Stimulated activated CD8-positive, alpha-beta memory T cell treated with anti-CD3 and anti-CD28 coated beads, Interleukin-4, amount 100 ng/mL, for 48 hours (primary cell): ENCODE data around the gene P2RX4.
"Not testable (repeated sequence)": the region's sequence is repeated elsewhere in the genome, so short reads cannot be mapped to it uniquely, and the experiment has no call there.

Experiments
- DNase-seq: peaks from one replicate; pipeline ENCODE4 v3.0.0-alpha.2; 2020

The P2RX4 gene

DNA sequence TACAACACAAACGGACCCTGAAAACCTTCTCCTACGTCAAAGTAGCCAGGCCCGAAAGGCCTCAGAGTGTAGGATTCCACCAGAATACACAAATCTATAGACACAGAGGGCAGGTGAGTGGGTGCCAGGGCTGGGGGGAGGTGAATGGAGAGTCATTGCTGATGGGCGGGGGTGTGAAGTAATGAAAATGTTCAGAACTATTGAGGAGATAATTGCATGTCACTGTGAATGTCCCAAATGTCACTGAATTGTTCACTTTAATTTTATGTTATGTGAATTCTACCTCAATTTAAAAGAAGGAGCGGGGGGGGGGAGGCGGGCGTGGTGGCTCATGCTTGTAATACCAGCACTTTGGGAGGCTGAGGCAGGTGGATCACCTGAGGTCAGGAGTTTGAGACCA is 36.0 kb downstream of the P2RX4 start:
- DNase-seq = no peak

DNA sequence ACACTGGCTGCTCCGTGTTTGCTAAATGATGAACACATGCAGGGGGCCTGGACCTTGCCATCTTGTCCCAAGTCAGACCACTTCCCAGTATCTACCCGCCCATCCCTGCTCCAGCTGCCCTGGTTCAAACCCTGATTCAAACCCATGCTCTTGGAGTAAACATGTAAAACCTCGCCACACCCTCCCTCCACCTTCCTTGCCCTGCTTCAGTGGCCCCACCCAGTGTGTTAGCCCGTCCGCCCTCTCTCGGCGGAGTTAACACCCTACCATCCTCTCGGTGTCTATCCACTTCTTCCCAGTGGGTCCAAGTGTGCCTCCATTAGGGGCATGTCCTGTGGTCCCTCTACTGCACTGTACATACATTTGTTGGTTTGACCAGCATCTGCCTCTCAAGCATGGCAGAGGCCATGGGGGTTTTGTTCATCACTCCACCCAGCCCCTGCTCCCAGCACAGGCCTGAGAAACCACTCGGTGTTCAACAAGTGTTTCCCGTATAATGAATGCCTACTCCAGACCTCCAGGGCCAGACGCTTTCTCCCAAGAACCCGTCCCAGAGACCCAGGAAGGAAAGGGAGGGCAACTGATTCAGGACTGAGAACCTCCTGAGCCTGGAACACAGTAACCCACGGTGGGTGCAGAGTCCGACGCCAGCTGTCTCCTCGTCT is 37.1 kb downstream of the P2RX4 start:
- DNase-seq = no peak

DNA sequence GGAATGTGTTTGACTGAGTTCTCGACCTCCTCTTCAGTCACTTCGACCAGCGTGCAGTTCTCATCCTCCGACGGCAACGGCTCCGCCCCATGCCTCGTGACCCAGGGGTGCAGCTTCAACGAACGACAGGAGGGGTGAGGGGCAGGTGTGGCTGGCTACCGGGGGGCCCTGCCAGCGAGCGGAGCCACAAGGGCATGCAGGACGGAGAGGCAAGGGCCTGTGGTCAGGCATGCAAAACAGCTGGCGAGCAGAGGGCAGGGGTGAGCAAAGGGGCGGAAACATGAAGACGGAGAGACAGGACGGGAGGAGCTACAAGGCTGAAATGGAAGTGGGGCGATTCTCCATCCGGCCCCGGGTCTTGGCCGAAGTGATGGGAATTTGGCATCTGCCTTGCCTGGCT is 38.7 kb downstream of the P2RX4 start:
- no peak for DNase-seq

DNA sequence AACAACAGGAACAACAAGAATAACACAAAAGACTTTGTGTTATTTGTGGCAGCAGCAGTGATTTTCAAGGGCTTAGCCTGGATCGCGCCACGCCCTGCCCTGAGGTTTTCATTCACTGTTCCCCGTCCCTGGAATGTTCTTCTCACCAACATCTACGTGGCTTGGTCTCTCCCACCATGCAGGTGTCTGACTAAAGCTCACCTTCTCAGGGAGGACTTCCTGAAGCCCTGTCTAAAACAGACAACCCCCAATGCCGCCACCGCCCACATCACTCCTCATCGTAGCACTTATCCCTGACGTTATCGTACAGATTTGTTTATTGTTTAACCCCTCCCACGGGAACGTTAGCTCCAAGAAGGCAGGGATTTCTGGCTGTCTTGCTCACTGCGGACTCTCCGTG is 40.4 kb downstream of the P2RX4 start:
- DNase-seq = no peak

DNA sequence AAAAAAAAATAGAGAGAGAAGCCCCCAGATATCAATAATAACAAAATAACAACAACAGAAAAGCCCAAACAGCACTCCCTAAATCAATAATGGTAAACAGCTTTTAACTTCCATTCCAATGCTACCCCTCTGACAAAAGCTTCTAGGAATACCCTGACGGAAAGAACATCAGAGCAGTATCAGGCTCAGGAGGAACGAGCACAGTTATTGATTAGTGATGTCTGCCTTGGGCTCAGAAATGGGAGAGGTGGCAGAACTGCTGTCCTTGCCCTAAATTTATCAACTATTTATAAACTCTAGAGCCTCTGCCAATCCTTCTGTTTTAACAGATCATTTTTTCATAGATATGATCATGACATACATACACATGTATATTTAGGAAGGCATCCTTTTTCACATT is 41.9 kb downstream of the P2RX4 start:
- no peak for DNase-seq

DNA sequence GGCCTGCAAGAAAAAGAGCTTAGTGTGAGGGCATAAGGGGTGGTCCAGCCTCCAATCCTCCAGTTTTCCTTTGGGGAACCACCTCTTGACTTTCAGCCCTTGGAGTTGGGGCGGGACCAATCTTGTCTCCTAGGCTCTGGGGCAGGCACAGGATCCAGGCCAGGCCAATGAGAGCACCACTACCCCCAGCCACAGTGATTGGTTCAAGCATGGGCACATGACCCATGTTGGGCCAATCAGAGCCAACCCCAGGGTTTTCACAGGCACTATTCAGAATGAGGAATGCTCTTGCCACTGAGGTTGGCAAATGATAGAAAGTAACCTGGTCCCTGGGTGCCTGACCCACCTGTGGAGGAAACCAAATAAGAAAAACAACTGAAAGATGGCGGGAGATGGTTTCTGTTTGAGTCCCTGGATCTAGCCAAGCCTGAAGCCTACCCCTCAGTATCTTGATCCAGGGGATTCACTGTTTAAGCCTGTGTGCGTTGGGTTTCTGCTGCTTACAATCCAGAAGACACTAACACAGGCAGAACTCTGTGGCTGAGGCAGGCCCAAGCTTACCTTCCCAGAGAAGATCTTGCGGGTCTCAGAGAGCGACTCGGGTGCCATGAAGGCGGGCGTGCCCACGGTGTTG is 42.9 kb downstream of the P2RX4 start:
- DNase-seq = no peak

DNA sequence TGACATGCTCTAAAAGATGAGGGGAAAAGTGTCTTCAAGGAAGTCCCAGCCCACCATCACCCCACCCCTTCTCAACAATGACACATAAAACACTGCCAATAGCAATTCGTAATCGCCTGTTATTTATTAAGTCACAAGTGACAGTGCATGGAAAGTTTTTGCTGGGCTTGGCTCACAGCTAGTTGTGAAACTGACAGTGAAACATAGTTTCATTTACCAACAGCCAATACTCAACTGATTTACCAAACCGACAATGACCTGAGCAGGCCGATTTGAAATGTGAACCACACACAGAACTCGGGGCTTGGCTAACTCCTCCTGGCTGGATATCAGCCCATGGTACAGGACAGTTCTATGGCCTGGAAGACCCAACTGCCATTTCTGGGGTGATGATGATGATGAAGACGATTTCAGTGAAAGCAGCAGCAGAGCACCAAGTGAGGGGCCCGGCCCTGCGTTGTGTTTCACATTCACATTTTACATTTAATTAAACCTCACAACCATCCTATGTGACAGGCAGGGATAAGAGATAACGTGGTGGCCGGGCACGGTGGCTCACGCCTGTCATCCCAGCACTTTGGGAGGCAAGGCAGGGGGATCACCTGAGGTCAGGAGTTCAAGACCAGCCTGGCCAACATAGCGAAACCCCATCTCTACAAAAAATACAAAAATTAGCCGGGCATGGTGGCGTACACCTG is 43.9 kb downstream of the P2RX4 start:
- DNase-seq = no peak

DNA sequence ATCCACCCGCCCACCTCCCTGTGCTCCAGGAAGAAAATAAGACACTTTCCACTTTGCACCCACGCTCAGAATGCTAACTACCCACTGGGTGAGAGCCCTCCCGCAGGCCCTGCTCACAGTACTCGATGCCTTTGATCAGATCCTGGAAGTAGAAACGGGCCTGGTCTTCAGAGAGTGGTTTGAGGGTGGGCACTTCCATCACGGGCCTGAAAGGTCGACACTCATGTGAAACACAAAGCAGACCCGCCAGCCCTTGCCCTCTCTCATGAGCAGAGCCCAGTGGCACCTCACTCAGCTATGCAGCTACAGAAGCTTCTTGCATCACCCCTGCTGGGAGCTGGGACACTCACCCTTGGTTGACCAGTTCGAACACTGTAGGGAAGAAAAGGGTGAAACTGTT is 45.5 kb downstream of the P2RX4 start:
- DNase-seq = no peak

DNA sequence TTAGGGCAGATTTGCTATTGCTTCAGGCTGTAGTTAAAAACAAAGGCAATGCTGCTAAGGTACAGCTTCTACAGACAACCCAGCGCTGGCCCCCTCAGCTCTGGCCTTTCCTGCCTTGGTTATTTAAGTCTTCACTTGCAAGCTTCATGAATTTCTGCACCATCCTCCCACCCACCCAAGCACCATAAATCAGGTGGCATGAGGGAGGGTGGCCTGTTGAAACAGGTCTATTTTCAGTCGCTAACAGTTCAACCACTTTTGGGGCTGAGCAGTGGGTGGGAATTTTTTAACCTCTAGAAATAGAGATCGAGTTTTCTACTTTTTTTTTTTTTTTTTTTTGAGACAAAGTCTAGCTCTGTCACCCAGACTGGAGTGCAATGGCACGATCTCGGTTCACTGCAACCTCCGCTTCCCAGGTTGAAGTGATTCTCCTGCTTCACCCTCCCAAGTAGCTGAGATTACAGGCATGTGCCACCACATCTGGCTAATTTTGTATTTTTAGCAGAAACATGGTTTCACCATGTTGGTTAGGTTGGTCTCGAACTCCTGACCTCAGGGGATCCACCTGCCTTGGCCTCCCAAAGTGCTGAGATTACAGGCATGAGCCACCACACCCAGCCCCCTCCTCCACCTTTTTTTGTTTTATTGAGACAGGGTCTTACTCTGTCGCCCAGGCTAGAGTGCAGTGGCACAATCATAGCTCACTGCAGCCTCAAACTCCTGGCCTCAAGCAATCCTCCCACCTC is 47.9 kb downstream of the P2RX4 start:
- DNase-seq = not testable (repeated sequence)

DNA sequence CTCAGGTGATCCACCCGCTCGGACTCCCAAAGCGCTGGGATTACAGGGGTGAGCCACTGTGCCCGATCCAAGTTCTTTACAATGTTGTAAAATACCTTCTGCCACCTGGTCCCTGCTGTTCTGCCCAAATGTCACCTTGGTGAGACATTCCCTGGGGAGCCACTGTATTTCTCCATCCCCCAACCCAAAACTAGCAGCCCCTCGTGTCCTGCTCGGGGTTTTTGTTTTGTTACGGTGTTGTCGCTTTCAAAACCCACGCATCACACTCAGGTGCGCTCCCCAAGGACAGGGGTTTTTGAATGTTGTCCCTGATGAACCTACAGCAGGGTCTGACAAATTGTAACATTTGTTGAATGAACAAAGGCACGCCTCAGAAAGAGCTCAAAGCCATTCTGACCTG is 49.1 kb downstream of the P2RX4 start:
- no peak for DNase-seq

DNA sequence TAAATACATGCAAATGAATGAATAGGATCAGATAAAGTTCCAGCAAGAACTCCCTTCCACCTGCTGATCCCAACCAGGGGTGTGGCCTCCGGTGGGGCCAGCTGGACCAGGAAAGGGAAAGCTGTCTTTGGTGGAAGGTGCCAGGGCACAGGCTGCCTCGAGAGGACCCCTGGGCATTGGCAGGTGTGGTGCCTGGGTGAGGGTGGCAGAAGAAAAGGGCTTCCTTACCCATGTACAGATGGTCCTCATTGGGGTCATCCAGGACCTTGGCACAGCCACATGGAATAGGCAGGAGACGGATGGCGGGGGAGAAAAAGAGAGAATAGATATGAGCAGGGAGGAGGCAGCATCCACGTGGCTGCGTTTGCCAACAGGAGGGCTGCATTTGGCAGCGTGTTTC is 50.2 kb downstream of the P2RX4 start:
- no peak for DNase-seq

DNA sequence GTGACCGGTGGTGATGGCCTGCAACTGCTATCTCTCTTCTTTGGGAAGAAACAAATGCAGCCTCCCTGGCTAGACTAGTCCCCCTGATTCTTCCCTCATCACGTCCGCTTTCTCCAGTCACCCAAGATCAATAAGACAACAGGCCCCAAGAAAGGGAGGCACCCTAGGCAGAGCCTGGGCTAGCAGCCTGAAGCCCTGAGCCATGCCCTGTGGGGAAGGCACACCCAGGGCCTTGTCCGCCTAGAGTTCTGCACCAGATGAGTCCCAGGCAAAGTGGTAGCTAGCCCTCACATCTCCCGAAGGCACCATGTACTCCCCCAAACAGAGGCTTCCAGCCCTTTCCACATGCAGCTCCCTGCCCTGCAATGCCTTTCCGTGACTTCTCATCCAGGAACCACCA is 51.5 kb downstream of the P2RX4 start:
- no peak for DNase-seq

DNA sequence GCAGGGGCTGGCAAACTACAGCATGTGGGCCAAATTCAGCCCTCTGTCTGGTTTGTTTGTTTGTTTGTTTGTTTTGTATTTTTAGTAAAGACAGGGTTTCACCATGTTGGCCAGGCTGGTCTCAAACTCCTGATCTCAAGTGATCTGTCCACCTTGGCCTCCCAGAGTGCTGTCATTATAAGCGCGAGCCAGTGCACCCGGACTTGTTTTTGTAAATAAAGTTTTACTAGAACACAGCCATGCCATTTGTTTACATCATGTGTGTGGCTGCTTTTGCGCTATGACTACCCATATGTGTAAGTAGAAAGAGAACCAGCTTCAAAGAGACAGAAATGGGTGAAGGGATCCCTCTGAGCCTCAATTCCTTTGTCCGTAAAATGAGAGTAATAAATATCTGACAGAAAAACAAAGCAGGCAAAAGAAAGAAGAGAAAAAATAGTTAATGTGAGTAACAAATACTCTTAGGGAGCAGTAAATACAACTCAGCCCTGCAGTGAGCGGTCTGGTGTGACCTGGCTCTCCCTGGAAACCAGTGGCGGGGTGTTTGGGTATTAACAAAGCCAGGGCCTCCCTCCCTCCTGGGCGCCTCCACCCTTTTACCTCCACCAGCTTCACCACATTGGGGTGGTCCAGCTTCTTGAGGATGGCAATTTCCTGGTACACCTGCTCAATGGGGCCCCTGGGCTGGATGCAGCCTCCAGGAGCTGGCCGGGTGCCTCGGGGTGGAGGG is 53.4 kb downstream of the P2RX4 start:
- DNase-seq = no peak

DNA sequence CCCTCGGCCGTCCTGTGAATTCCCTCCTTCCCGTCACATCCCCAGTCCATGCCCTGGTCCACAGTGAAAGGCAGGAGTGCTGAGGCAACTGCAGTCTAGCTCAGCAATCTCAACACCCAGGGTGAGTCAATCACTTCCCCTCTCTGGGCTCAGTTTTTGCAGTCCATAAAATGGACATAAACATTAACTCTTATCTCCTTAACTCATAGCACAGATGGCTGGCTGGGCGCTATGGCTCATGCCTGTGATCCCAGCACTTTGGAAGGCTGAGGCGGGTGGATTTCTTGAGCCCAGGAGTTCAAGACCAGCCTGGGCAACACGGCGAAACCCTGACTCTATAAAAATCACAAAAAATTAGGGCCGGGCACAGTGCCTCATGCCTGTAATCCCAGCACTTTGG is 54.2 kb downstream of the P2RX4 start:
- no peak for DNase-seq

DNA sequence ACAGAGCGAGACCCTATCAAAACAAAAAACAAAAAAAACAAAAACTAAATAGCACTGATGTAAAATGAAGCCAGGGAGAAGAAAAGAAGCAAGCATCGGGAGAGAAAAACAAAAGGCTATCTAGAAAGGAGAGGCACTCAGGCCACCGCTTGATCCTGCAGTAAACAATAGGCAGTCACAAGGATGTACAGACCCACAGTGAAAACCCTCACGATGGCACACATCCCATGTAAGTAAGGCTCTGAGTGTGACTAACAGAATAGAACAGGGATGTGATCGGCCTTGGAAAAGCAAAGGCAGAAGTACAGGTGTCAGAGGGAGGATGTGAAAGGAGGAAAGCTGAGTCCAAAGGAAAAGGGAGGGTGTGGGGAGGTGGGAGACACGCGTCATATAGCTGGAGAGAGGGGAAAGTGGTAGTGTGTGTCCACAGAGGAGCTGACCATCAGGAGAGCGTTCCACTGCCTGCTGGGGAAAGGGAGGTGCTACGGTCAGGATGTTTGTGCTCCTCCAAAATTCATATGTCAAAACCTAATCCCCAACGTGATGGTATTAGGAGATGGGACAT is 55.1 kb downstream of the P2RX4 start:
- no peak for DNase-seq

DNA sequence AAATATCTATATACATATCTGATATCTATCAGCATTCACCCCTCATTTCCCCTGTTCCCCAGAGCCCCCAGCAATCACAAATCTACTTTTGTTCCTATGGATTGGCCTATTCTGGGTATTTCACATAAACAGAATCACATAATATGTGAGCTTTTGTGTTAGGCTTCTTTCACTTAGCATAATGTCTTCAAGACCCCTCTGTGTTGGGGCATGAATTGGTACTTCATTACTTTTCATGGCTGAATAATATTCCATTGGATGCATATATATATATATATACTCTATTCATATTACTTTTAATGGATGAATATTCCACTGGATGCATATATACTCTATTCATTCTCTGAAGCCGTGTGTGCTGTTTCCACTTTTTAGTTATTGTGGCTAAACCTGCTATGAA is 57.9 kb downstream of the P2RX4 start:
- DNase-seq = no peak

DNA sequence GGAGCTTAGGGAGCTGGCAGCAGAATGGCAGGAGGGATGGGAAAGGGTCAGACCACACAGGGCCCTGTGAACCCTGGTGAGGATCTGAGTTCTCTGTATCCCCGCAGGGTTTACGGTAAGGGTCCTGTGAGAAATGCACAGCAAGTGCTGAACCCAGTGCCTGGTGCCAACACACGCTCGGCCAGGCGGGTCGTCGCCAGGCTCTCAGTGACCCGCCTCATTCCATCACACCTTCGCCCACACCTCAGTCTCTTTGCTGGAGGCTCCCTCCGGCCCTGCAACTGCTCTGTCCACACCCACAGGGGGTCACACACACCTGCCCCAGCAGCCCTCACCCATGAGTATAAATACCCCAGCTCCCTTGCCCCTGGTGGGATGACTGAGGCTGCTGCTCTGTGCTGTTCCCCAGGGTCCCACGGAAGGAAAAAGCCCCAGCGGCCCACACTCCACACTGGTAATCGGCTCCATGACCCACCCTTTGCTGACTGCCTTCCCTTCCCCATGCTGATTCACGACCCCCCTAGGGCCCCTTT is 63.5 kb downstream of the P2RX4 start:
- no peak for DNase-seq

DNA sequence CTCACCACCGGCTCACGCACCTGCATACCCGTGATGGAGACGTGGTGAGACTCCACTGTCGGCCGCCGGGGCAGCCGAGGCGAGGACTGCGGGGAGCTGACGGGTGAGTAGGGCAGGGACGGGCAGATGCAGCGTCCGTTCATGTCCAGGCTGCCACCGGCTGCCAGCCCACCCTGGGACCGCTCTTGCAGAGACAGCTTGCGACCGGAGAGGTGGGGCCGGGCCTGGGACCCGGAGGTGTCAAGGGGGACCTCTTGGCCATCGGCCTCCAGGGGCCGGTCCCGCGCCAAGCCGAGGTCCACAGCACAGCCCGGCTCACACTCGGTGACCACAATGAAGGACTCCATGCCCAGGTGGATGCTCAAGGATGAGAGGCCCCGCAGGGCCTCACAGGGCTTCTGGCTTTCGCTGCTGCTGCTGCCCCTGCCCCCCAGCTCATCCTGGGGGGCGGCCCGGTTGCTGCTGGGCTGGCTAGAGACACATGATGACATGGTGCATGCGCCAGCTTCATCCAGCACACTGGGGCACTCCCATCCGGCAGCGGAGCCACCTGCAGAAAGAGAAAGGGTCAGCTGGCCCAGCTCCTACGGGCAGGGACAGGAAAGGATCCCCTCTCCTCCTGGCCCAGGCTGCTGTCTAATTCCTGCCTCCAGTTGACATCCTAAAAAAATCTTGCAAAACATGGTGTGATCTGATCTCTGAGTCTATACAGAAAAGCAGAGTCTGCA is 64.3 kb downstream of the P2RX4 start:
- no peak for DNase-seq

DNA sequence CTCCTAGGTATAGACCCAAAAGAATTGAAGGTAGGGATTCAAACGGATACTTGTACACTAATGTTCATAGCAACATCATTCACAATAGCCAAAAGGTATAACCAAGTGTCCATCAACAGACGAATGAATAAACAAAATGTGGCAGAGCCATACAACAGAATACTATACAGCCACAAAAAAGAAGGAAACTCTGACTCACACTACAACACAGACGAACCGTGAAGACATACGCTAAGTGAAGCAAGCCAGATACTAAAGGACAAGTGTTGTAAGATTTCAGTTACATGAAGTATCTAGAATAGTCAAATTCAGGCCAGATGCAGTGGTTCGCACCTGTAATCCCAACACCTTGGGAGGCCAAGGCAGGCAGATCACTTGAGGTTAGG is 67.4 kb downstream of the P2RX4 start:
- DNase-seq = no peak

DNA sequence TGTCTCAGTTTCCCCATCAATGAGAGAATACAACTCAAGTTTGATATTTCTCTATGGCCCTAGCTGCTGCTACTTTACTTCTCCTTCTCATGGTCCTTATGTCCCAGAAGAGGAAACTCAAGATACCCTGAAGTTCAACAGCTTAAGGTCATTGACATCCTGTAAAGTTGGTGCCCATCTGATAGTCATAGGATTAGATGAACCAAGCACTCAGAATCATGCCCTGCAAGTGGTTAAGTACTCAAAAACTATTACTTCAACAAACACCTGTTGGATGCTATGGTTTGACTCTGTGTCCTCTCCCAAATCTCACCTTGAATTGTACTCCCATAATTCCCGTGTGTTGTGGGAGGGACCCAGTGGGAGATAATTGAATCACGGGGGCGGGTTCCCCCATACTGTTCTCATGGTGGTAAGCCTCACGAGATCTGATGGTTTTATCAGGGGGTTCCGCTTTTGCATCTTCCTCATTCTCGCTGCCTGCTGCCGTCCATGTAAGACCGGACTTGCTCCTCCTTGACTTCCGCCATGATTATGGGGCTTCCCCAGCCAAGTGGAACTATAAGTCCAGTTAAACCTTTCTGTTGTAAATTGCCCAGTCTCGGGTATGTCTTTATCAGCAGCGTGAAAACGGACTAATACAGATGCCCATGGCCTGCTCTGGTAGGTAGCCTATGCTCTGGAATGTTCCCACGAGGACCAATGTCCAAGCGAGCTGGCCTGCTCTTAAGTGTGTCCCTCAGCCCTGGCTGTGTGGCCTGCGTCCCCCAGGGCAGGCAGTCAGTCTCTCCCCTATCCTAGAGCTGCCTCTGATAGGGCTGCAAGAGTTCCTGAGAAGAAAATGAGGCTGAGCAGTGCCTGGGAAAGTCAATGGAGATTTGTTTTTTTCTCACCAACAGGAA is 68.5 kb downstream of the P2RX4 start:
- DNase-seq = no peak

DNA sequence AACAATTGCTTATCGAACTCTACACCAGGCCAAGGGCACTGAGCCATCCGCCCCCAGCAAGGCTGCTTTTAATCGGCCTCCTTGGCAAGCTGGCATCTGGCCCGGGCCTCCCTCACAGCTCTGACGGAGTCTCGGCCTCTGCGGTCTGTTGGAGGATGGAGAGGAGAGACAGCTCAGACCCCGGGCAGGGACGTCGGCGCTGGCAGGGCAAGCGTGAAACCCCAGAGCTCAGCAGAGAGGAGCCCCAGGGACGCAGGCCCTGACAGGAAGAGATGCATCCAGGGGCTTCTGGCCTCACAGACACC is 69.1 kb downstream of the P2RX4 start:
- DNase-seq = no peak
